CD14-positive monocyte (primary cell): ENCODE results near the gene ANAPC16. TPM values are rescaled to one million over a fixed set of nuclear protein-coding genes. Genes with fewer than 3 reads are reported as not detected.
A peak's percentile ranks its signal among the peaks of the same experiment; 100 is the strongest.

Experiments
- DNase-seq, 3 donors: peaks; one replicate each; pipeline ENCODE4 v3.0.0-alpha.2; 2011 to 2022
- H2AFZ ChIP-seq: 2 replicates; pipeline ENCODE4 v1.6.0; 2012; ENCODE audit warnings: mild to moderate bottlenecking, low read depth, low read length, inconsistent platforms; ENCODE audit not compliant: insufficient read depth, poor library complexity, severe bottlenecking
- H3K27ac ChIP-seq, 2 donors: 1 replicate in 1 of 2; 2 replicates in 1 of 2; pipeline ENCODE4 v1.5.1; 2012 to 2013; ENCODE audit warnings: low read length in 2 of 2, control low read depth in 1 of 2, inconsistent platforms in 1 of 2, low read depth in 1 of 2, mild to moderate bottlenecking in 1 of 2
- H3K27me3 ChIP-seq, 2 donors: one replicate each; pipeline versions ENCODE4 v1.6.0 to v1.6.1; 2011 to 2013; ENCODE audit warnings: low read length in 2 of 2; ENCODE audit not compliant: control insufficient read depth in 2 of 2, insufficient read depth in 2 of 2
- H3K36me3 ChIP-seq, 2 donors: replicated peaks in 1 of 2; 1 replicate in 1 of 2; 2 replicates in 1 of 2; pipeline versions ENCODE4 v1.5.1 to v1.6.1; 2012 to 2013; ENCODE audit warnings: low read length in 2 of 2, control low read depth in 1 of 2, inconsistent platforms in 1 of 2, mild to moderate bottlenecking in 1 of 2; ENCODE audit not compliant: insufficient read depth in 2 of 2, control insufficient read depth in 1 of 2
- H3K4me1 ChIP-seq, 2 donors: 1 replicate in 1 of 2; 2 replicates in 1 of 2; pipeline versions ENCODE4 v1.5.1 to v1.6.1; 2012 to 2013; ENCODE audit warnings: low read length in 2 of 2, control low read depth in 1 of 2, inconsistent platforms in 1 of 2, mild to moderate bottlenecking in 1 of 2, moderate library complexity in 1 of 2; ENCODE audit not compliant: insufficient read depth in 2 of 2, control insufficient read depth in 1 of 2
- H3K4me2 ChIP-seq: replicated peaks from 2 replicates; pipeline ENCODE3; 2012; ENCODE audit warnings: low read length, moderate library complexity, mild to moderate bottlenecking; ENCODE audit not compliant: poor library complexity, severe bottlenecking; ENCODE audit errors: extremely low read depth
- H3K4me3 ChIP-seq, 3 experiments: fragments of 200-600 bp in 1 of 3; sonication (generic) in 1 of 3; replicated peaks in 1 of 3; 1 replicate in 2 of 3; 2 replicates in 1 of 3; pipeline ENCODE4 v1.5.1; 2011 to 2013; ENCODE audit warnings: low read length in 3 of 3, mild to moderate bottlenecking in 3 of 3, control low read depth in 2 of 3, low read depth in 2 of 3, inconsistent platforms in 1 of 3, moderate library complexity in 1 of 3
- H3K79me2 ChIP-seq: 2 replicates; pipeline ENCODE4 v1.6.0; 2012; ENCODE audit warnings: mild to moderate bottlenecking, control low read depth, inconsistent platforms, low read length, moderate library complexity; ENCODE audit not compliant: insufficient read depth
- H3K9ac ChIP-seq: 2 replicates; pipeline ENCODE4 v1.6.0; 2017; ENCODE audit warnings: low read length, mild to moderate bottlenecking; ENCODE audit not compliant: insufficient read depth, poor library complexity, severe bottlenecking
- H3K9me3 ChIP-seq, 2 donors: replicated peaks in 1 of 2; 1 replicate in 1 of 2; 2 replicates in 1 of 2; pipeline versions ENCODE4 v1.5.1 to v1.6.1; 2012 to 2013; ENCODE audit warnings: low read length in 2 of 2, control low read depth in 1 of 2; ENCODE audit not compliant: control insufficient read depth in 1 of 2, insufficient read depth in 1 of 2
- H4K20me1 ChIP-seq: 2 replicates; pipeline ENCODE4 v1.6.0; 2012; ENCODE audit warnings: mild to moderate bottlenecking, low read length, control low read depth, moderate library complexity; ENCODE audit not compliant: insufficient read depth
- H3K27ac Mint-ChIP-seq, 7 donors: one replicate each; pipeline ENCODE4 v1.8.0; 2020; ENCODE audit warnings: mild to moderate bottlenecking in 7 of 7, mixed read lengths in 7 of 7, moderate library complexity in 6 of 7, inconsistent platforms in 2 of 7
- H3K27me3 Mint-ChIP-seq, 3 donors: one replicate each; pipeline ENCODE4 v1.8.0; 2021 to 2022; ENCODE audit warnings: low read depth in 3 of 3, mild to moderate bottlenecking in 3 of 3, mixed read lengths in 3 of 3, moderate library complexity in 3 of 3, inconsistent platforms in 1 of 3
- H3K36me3 Mint-ChIP-seq, 2 donors: one replicate each; pipeline ENCODE4 v1.8.0; 2020; ENCODE audit warnings: mixed read lengths in 2 of 2, inconsistent platforms in 1 of 2, mild to moderate bottlenecking in 1 of 2
- H3K4me1 Mint-ChIP-seq: one replicate; pipeline ENCODE4 v1.8.0; 2020; ENCODE audit warnings: mild to moderate bottlenecking, mixed read lengths
- H3K4me3 Mint-ChIP-seq, 2 donors: one replicate each; pipeline ENCODE4 v1.8.0; 2020; ENCODE audit warnings: mild to moderate bottlenecking in 2 of 2, mixed read lengths in 2 of 2, moderate library complexity in 1 of 2
- H3K9me3 Mint-ChIP-seq, 7 donors: one replicate each; pipeline ENCODE4 v1.8.0; 2020 to 2022; ENCODE audit warnings: mixed read lengths in 7 of 7, mild to moderate bottlenecking in 6 of 7, moderate library complexity in 6 of 7, inconsistent platforms in 2 of 7
- WGBS: methylation state at CpG from one replicate; pipeline ENCODE4 v1.1.5; 2013; ENCODE audit warnings: missing lambda C conversion rate; ENCODE audit not compliant: insufficient coverage; 5-methylcytosine and 5-hydroxymethylcytosine counted together
- intact Hi-C, 2 donors: fragments of 100-400 bp; cut with micrococcal nuclease; formaldehyde crosslinking; loops; one replicate each; pipeline versions ENCODE4 v1.15.0 to v1.15.1; 2023
- polyA plus RNA-seq, 3 donors: library from polyadenylated mRNA; depleted of rRNA in 1 of 3; unstranded in 2 of 3; stranded (reverse) in 1 of 3; fragments of 300-500 nt in 2 of 3; fragments of >200 nt in 1 of 3; fragmentation: Illumina TruSeq in 2 of 3; gene quantifications; 1 replicate in 2 of 3; 2 replicates in 1 of 3; pipeline ENCODE4 v1.2.3, GENCODE V29; 2012 to 2021
- TF ChIP-seq, protein P1 (sequence below): fragments of 200-600 bp; IDR thresholded peaks from one replicate; pipeline ENCODE4 v1.8.0; 2022; ENCODE audit warnings: antibody characterized with exemption, mild to moderate bottlenecking

ANAPC16 gene
- polyA plus RNA-seq, 3 donors = 65.5 to 167 (median 148) TPM

DNA sequence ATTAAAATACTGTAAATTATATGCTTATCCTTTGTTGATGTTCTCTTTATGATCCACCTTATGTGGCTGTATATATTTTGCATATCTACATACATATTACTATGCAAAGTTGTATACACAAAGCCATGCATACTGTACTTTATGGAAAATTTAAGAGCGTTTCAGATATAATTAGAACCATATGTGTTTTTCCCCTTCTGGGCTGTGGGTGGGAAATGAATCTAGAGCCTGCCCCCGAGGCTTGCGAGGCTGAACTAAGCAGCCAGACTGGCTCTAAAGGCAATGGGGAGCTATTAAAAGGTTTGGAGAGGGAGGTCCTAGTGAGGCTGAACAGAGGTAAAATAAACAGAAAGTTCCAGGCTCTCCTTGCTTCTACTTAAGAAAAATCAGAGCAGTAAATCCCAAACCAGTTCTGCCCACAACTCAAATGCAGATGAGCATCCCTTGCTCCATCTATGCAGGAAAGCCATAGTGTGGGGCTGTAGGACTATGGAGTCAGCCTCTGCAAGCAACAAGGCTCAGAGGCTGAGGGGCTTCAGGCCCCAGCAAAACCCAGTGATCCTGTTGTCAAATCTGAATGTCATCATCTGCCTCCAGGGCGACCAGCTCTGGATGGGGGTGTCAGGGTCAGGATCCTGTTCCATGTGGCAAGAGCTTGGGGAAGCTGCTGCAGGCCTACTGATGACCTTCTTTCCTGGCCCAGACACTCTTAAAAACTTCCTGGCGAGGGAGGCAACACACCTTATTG is 43.9 kb downstream of the ANAPC16 start:
- Histone ChIP-seq H3K27me3 (no peaks in the 10 kb centered on the region), H2AFZ (no peak overlapping the region), H3K4me1 (peaks cover 52 to 54% of the 10 kb centered on the region in 2 donors), H3K4me3 (no peak overlapping the region), H4K20me1 (no peaks in the 10 kb centered on the region), H3K9me3 (no peaks in the 10 kb centered on the region), H3K79me2 (no peaks in the 10 kb centered on the region), H3K9ac (no peak overlapping the region), H3K4me2 (no peak overlapping the region), H3K36me3 (no peaks in the 10 kb centered on the region), H3K27ac (peak overlapping the region; percentile 59 to 86)
- Mint-ChIP-seq H3K27ac (peak overlapping the region; percentile 74 to 95 (median 89)), H3K27me3 (peaks cover 2 to 3% (median 2%) of the 10 kb centered on the region in 3 donors), H3K9me3 (no peaks in the 10 kb centered on the region), H3K4me1 (peaks cover 52% of the 10 kb centered on the region), H3K4me3 (peak overlapping the region in 1 of 2 donors; percentile 20), H3K36me3 (peaks cover 0 to 2% of the 10 kb centered on the region in 2 donors)
- peak in 1 of 3 donors; percentile 48 for DNase-seq
- intact Hi-C loops = loop anchor here (5.0 kb wide), 4 partner anchors 33 to 78 kb away; partner anchors contain the start of genes ANAPC16 (in 1 of the 2) and ASCC1 (in 1 of the 2)
- TF ChIP-seq, protein P1, sequence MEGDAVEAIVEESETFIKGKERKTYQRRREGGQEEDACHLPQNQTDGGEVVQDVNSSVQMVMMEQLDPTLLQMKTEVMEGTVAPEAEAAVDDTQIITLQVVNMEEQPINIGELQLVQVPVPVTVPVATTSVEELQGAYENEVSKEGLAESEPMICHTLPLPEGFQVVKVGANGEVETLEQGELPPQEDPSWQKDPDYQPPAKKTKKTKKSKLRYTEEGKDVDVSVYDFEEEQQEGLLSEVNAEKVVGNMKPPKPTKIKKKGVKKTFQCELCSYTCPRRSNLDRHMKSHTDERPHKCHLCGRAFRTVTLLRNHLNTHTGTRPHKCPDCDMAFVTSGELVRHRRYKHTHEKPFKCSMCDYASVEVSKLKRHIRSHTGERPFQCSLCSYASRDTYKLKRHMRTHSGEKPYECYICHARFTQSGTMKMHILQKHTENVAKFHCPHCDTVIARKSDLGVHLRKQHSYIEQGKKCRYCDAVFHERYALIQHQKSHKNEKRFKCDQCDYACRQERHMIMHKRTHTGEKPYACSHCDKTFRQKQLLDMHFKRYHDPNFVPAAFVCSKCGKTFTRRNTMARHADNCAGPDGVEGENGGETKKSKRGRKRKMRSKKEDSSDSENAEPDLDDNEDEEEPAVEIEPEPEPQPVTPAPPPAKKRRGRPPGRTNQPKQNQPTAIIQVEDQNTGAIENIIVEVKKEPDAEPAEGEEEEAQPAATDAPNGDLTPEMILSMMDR = no peak
- WGBS = no CpG with 5 or more reads among the region's 5 CpGs

DNA sequence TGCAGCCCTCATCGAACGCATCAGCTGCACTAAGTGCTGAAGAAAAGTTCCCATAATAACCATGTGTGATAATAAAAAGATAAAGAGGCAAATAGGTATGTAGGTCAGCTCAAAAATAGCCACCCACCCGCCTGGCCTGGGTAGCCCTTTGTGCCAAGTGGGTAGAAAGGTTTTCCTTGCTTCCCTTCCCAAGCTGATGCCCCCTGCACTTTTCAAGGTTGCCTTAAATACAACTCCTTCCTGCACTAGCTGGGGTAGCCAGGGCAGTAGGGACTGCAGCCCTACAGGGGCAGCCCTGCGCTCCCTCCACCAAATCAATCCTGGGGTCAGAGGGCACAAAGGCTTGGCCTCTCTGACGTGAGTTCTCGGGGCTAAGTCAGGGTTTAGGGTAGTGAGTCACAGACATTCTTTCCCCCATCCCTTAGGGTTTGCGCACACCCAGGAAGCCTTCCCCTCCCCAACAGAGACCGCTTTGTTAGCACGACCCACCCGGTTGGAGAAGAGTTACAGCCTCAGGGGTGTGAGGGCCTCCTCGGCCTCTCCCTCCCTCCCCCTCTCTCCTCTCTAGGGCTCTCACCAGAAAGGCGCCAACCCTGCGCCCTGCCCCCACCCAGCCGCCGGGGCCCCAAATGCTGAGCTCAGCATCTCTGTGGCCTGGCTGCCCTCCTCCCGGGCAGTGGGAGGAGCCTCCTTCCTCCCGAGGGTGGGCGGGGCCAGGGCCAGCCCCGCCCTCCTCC is 44.6 kb downstream of the ANAPC16 start:
- Mint-ChIP-seq H3K9me3 (no peaks in the 10 kb centered on the region), H3K4me3 (peak overlapping the region; percentile 85 to 91), H3K27ac (peak overlapping the region; percentile 74 to 95 (median 89)), H3K27me3 (peaks cover 0 to 3% (median 2%) of the 10 kb centered on the region in 3 donors), H3K36me3 (peaks cover 0 to 2% of the 10 kb centered on the region in 2 donors), H3K4me1 (peaks cover 45% of the 10 kb centered on the region)
- 4% methylated on average over 5 of the region's 19 CpGs for WGBS
- TF ChIP-seq, protein P1 = no peak
- peak overlapping the region; percentile 73 for H3K9ac ChIP-seq
- peak overlapping the region; percentile 63 to 79 (median 64) for H3K4me3 ChIP-seq
- H3K27ac ChIP-seq = peak overlapping the region; percentile 59 to 86
- peak overlapping the region; percentile 73 for H2AFZ ChIP-seq
- intact Hi-C loops = loop anchor here in 1 of 2 donors (5.0 kb wide), 1 partner anchor 37 kb away; no protein-coding TSS in a partner anchor
- H3K27me3 ChIP-seq = no peaks in the 10 kb centered on the region
- no peaks in the 10 kb centered on the region for H4K20me1 ChIP-seq
- peaks cover 45 to 47% of the 10 kb centered on the region in 2 donors for H3K4me1 ChIP-seq
- peak overlapping the region; percentile 79 for H3K4me2 ChIP-seq
- peak; percentile 83 to 92 (median 85) for DNase-seq
- no peaks in the 10 kb centered on the region for H3K36me3 ChIP-seq
- H3K79me2 ChIP-seq = no peaks in the 10 kb centered on the region
- H3K9me3 ChIP-seq = no peaks in the 10 kb centered on the region
